ACC112 (cell line): ENCODE data around the gene STON2.

Experiments used
- H2AFZ ChIP-seq: fragments of 200-600 bp; sonication (generic); one replicate; pipeline ENCODE4 v1.6.0; 2017; ENCODE audit warnings: antibody characterized with exemption, low read length; ENCODE audit not compliant: unreplicated experiment
- H3K27ac ChIP-seq: fragments of 200-600 bp; sonication (generic); 2 replicates; pipeline ENCODE4 v1.5.1; 2014; ENCODE audit warnings: low read depth, mild to moderate bottlenecking, antibody characterized with exemption, low read length, moderate library complexity
- H3K27me3 ChIP-seq: fragments of 200-600 bp; sonication (generic); 2 replicates; pipeline ENCODE4 v1.6.1; 2014; ENCODE audit warnings: mild to moderate bottlenecking, antibody characterized with exemption, low read length, moderate library complexity, mixed read lengths; ENCODE audit not compliant: insufficient read depth
- H3K36me3 ChIP-seq: fragments of 200-600 bp; sonication (generic); 2 replicates; pipeline ENCODE4 v1.6.1; 2016; ENCODE audit warnings: mild to moderate bottlenecking, antibody characterized with exemption, low read length, moderate library complexity, mixed read lengths; ENCODE audit not compliant: insufficient read depth
- H3K4me1 ChIP-seq: fragments of 200-600 bp; sonication (generic); one replicate; pipeline ENCODE4 v1.6.1; 2016; ENCODE audit warnings: low read length, mixed read lengths; ENCODE audit not compliant: insufficient read depth, unreplicated experiment, control insufficient read depth
- H3K4me3 ChIP-seq: fragments of 200-600 bp; sonication (generic); 2 replicates; pipeline ENCODE4 v1.5.1; 2014; ENCODE audit warnings: mild to moderate bottlenecking, low read depth, low read length
- H3K79me2 ChIP-seq: fragments of 200-600 bp; sonication (generic); one replicate; pipeline ENCODE4 v1.6.0; 2016; ENCODE audit warnings: low read length; ENCODE audit not compliant: control insufficient read depth, unreplicated experiment, insufficient read depth

The STON2 gene

GRCh38 chr14:81281332-81281731 lies 118.8 kb downstream of the STON2 start:
- H3K4me3 ChIP-seq, result no peak overlapping the region
- H3K4me1 ChIP-seq, result no peaks in the 10 kb centered on the region
- H3K36me3 ChIP-seq, result no peaks in the 10 kb centered on the region
- peaks cover 2% of the 10 kb centered on the region; the same call in 1 of the 2 replicates for H3K27me3 ChIP-seq
- no peaks in the 10 kb centered on the region for H3K79me2 ChIP-seq
- H3K27ac ChIP-seq, result no peak overlapping the region
- H2AFZ ChIP-seq, result no peak overlapping the region

GRCh38 chr14:81280136-81280791 lies 119.9 kb downstream of the STON2 start:
- Histone ChIP-seq H3K4me1 (no peaks in the 10 kb centered on the region), H3K27me3 (peaks cover 7% of the 10 kb centered on the region), H2AFZ (no peak overlapping the region), H3K4me3 (no peak overlapping the region), H3K79me2 (no peaks in the 10 kb centered on the region), H3K36me3 (no peaks in the 10 kb centered on the region), H3K27ac (no peak overlapping the region)

GRCh38 chr14:81277096-81277495 lies 123.0 kb downstream of the STON2 start:
- Histone ChIP-seq H3K27ac (no peak overlapping the region), H3K27me3 (peaks cover 20% of the 10 kb centered on the region), H3K4me3 (no peak overlapping the region), H3K79me2 (no peaks in the 10 kb centered on the region), H3K36me3 (no peaks in the 10 kb centered on the region), H3K4me1 (no peaks in the 10 kb centered on the region), H2AFZ (no peak overlapping the region)

GRCh38 chr14:81276073-81277069 lies 123.8 kb downstream of the STON2 start:
- Histone ChIP-seq H3K4me3 (no peak overlapping the region), H3K79me2 (no peaks in the 10 kb centered on the region), H3K4me1 (no peaks in the 10 kb centered on the region), H3K36me3 (no peaks in the 10 kb centered on the region), H2AFZ (no peak overlapping the region), H3K27me3 (peaks cover 23% of the 10 kb centered on the region), H3K27ac (no peak overlapping the region)

DNA sequence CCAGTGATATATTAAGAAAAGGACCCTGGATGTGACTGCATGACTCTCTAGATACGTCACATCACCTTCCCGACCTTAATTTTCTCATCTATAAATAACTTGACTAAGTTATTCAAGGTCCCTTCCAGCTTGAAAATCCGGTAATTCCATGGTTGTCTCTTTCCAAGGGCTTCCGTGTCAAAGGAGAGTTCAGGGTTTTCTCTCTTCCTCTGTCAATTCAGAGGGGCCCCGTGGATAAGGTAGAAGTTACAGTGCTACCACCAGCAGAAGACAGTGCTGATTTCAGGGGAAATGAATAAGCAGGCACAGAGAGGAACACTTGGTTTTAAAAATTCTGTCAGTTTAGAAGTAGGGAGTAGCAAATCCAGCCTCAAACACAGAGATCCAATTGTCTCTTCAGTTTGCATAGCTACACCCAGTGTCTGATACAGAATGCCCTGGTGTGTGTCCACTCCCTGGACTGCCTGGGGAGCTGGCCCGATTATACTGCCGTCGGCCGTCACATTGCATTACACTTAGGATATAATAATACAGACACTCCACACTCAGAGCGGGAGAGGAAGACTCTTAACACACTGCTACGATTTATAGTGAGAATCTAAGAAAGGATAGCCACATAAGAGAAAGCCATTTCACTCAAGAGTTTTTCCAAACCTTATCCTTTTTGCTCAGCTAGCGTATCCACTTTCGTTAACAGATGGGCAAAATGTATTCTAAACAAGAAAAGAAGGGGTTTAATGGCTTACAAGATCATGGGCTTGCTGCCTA lies 124.6 kb downstream of the STON2 start:
- no peak overlapping the region for H2AFZ ChIP-seq
- peaks cover 27% of the 10 kb centered on the region for H3K27me3 ChIP-seq
- no peak overlapping the region for H3K27ac ChIP-seq
- no peak overlapping the region for H3K4me3 ChIP-seq
- H3K36me3 ChIP-seq, result no peaks in the 10 kb centered on the region
- H3K4me1 ChIP-seq, result no peaks in the 10 kb centered on the region
- no peaks in the 10 kb centered on the region for H3K79me2 ChIP-seq

- Histone ChIP-seq H3K4me1 (no peaks in the 10 kb centered on the region), H3K79me2 (no peaks in the 10 kb centered on the region), H3K27ac (no peak overlapping the region), H2AFZ (no peak overlapping the region), H3K36me3 (no peaks in the 10 kb centered on the region), H3K27me3 (peaks cover 27% of the 10 kb centered on the region), H3K4me3 (no peak overlapping the region)
Observed at GRCh38 chr14:81273961-81274575, 126.1 kb downstream of the STON2 start.

DNA sequence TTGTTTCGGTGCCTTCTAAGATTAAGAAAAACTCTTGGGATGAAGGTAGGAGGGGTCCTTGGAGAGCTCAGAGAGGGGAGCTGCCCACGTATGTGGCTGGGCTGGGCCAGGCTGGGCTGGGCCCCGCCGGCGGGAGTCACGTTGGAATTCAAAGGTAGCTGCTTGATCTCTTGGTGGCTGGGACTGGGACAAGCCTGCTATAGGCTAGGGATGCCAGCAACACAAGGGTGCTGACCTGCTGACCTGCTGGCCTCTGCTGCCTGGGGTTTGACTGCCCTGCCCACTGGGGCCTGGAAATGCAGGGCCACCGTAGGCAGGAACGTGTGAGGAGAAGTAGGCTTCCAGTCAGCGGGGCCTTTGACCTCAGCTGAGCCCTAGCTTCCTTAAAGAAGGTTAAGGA lies 126.6 kb downstream of the STON2 start:
- no peak overlapping the region for H2AFZ ChIP-seq
- H3K27me3 ChIP-seq, result peaks cover 27% of the 10 kb centered on the region
- H3K4me3 ChIP-seq, result no peak overlapping the region
- H3K4me1 ChIP-seq, result no peaks in the 10 kb centered on the region
- H3K27ac ChIP-seq, result no peak overlapping the region
- H3K79me2 ChIP-seq, result no peaks in the 10 kb centered on the region
- H3K36me3 ChIP-seq, result no peaks in the 10 kb centered on the region

DNA sequence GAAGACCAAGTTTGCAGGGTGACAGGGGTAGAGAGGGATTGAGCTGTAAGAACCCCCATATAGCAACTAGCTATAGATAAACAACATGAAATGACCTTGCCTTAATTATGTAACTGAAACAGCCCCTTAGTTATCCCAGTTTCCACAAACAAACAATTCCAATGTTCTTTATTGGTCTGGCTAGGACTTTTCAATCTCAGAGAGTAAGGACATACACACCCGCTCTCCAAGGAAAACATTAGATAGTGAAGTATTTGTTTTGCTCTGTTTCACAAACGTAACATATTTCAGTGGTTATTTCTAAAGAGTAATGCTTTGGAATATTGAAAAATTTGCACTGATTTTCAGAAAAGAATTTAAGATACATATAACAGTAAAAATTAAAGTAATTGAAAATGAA lies 127.8 kb downstream of the STON2 start:
- Histone ChIP-seq H3K79me2 (no peaks in the 10 kb centered on the region), H3K27me3 (peaks cover 37% of the 10 kb centered on the region), H3K36me3 (no peaks in the 10 kb centered on the region), H3K4me1 (no peaks in the 10 kb centered on the region), H3K4me3 (no peak overlapping the region), H2AFZ (no peak overlapping the region), H3K27ac (no peak overlapping the region)

GRCh38 chr14:81269979-81270375 lies 130.1 kb downstream of the STON2 start:
- H3K36me3 ChIP-seq, result no peaks in the 10 kb centered on the region
- no peaks in the 10 kb centered on the region for H3K4me1 ChIP-seq
- H3K27ac ChIP-seq, result no peak overlapping the region
- no peaks in the 10 kb centered on the region for H3K79me2 ChIP-seq
- no peak overlapping the region for H2AFZ ChIP-seq
- H3K4me3 ChIP-seq, result no peak overlapping the region
- peaks cover 45% of the 10 kb centered on the region for H3K27me3 ChIP-seq
